ENCODE results near the gene POLR3H. TPM values are rescaled to one million over a fixed set of nuclear protein-coding genes. Genes with fewer than 3 reads are reported as not detected.
A peak's percentile ranks its signal among the peaks of the same experiment; 100 is the strongest.

The POLR3H gene
- total and polyA plus RNA-seq, 10 of the 15 experiments (the other 5 are each of a cell fraction or from before 2014, with no cell fraction given): 3.5 to 62.7 (median 24.6) TPM

DNA sequence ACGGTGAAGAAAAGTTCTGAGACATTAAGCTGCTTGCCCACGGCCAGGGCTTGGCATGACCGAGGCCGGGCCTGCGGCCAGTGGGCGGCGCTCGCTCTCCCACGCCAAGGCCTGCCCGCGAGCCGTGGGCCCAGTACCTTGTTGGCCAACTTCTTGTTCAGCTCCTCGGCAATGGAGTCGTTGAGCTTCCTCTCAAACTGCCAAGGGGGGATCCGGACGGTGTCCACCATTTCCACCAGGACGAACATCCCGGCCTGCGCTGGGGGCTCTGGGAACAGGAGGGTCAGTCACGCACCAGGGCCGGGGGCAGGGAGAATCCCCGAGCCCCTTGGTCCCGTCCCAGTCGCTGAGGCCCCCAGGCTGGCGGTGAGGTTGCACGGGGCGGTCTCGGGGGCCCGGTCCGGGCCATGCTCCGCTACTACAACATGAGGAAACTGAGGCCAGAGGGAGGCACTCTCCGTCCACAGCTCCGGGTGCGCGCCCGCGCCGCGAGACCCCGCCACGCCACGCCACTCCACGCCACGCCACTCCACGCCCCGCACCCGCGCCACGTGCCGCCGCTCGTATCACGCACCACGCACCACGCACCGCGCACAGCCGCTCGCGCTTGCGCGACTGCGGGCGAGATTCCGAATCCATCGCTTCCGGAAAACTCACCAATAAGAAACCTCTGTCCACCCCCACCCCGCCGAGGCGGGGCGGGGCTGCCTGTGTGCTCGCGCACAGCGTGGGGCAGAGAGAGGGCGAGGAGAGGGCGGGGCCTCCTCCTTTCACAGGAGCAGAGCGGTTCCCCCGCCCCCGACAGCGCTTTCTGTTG, at the start of gene POLR3H (continued):
- TF ChIP-seq, protein P1, sequence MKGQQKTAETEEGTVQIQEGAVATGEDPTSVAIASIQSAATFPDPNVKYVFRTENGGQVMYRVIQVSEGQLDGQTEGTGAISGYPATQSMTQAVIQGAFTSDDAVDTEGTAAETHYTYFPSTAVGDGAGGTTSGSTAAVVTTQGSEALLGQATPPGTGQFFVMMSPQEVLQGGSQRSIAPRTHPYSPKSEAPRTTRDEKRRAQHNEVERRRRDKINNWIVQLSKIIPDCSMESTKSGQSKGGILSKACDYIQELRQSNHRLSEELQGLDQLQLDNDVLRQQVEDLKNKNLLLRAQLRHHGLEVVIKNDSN (IDR thresholded peaks at IDR 0.05; ENCODE audit: borderline replicate concordance, extremely low read length, insufficient read depth, low read depth, low read length): peak; percentile 77
- TF ChIP-seq, protein P2, sequence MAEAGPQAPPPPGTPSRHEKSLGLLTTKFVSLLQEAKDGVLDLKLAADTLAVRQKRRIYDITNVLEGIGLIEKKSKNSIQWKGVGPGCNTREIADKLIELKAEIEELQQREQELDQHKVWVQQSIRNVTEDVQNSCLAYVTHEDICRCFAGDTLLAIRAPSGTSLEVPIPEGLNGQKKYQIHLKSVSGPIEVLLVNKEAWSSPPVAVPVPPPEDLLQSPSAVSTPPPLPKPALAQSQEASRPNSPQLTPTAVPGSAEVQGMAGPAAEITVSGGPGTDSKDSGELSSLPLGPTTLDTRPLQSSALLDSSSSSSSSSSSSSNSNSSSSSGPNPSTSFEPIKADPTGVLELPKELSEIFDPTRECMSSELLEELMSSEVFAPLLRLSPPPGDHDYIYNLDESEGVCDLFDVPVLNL (IDR thresholded peaks at IDR 0.05; ENCODE audit: low read depth, low read length): no peak
- TF ChIP-seq PAX5 (IDR thresholded peaks at IDR 0.05; ENCODE audit: borderline replicate concordance, low read depth, low read length) (no peak), FOS (IDR thresholded peaks at IDR 0.05; ENCODE audit: borderline replicate concordance, extremely low read depth, insufficient read length) (no peak), MYC (IDR thresholded peaks at IDR 0.05; ENCODE audit: insufficient read depth, insufficient read length, insufficient replicate concordance, low read length, severe bottlenecking) (peak; percentile 82), ZBED1 (IDR thresholded peaks at IDR 0.05; ENCODE audit: borderline replicate concordance) (no peak), SIN3A (IDR thresholded peaks at IDR 0.05; ENCODE audit: low read depth, low read length) (peak; percentile 65; the same call in 1 of the 2 replicates), ETV6 (conservative IDR thresholded peaks at IDR 0.05 in 1 of 2, IDR thresholded peaks at IDR 0.05 in 1 of 2; ENCODE audit: borderline replicate concordance in 1 of 2, low read depth in 1 of 2) (no peak), TBL1XR1 (IDR thresholded peaks at IDR 0.05; ENCODE audit: low read depth, low read length) (0 out of 2 replicates have a peak, but pooled peaks have one; percentile 9), GATAD2B (conservative IDR thresholded peaks at IDR 0.05; ENCODE audit: low read depth) (peak; percentile 100), TCF7 (IDR thresholded peaks at IDR 0.05; ENCODE audit: borderline replicate concordance) (no peak), STAT3 (IDR thresholded peaks at IDR 0.05; ENCODE audit: low read depth, low read length) (no peak), SMC3 (IDR thresholded peaks at IDR 0.05; ENCODE audit: borderline replicate concordance, low read length) (peak; percentile 31; the same call in 1 of the 2 replicates), CEBPB (IDR thresholded peaks at IDR 0.05; ENCODE audit: borderline replicate concordance in 1 of 2, low read depth in 2 of 2, low read length in 2 of 2) (no peak), ZSCAN29 (IDR thresholded peaks at IDR 0.05) (no peak), IKZF2 (IDR thresholded peaks at IDR 0.05) (0 out of 4 replicates have a peak, but pooled peaks of 1 of the 2 experiments have one; percentile 12), SPI1 (IDR thresholded peaks at IDR 0.05; ENCODE audit: borderline replicate concordance, insufficient read depth, low read depth, low read length) (no peak), HCFC1 (IDR thresholded peaks at IDR 0.05; ENCODE audit: low read length) (peak; percentile 20; the same call in 1 of the 2 replicates)
- TF ChIP-seq, protein P3, sequence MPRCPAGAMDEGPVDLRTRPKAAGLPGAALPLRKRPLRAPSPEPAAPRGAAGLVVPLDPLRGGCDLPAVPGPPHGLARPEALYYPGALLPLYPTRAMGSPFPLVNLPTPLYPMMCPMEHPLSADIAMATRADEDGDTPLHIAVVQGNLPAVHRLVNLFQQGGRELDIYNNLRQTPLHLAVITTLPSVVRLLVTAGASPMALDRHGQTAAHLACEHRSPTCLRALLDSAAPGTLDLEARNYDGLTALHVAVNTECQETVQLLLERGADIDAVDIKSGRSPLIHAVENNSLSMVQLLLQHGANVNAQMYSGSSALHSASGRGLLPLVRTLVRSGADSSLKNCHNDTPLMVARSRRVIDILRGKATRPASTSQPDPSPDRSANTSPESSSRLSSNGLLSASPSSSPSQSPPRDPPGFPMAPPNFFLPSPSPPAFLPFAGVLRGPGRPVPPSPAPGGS (IDR thresholded peaks at IDR 0.05; ENCODE audit: borderline replicate concordance, insufficient read depth, low read depth, low read length, poor library complexity, severe bottlenecking): no peak
- TF ChIP-seq, protein P4, sequence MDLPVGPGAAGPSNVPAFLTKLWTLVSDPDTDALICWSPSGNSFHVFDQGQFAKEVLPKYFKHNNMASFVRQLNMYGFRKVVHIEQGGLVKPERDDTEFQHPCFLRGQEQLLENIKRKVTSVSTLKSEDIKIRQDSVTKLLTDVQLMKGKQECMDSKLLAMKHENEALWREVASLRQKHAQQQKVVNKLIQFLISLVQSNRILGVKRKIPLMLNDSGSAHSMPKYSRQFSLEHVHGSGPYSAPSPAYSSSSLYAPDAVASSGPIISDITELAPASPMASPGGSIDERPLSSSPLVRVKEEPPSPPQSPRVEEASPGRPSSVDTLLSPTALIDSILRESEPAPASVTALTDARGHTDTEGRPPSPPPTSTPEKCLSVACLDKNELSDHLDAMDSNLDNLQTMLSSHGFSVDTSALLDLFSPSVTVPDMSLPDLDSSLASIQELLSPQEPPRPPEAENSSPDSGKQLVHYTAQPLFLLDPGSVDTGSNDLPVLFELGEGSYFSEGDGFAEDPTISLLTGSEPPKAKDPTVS (IDR thresholded peaks at IDR 0.05; ENCODE audit: low read depth, low read length): no peak
- TF ChIP-seq, protein P5, sequence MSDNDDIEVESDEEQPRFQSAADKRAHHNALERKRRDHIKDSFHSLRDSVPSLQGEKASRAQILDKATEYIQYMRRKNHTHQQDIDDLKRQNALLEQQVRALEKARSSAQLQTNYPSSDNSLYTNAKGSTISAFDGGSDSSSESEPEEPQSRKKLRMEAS (IDR thresholded peaks at IDR 0.05; ENCODE audit: low read depth, low read length): peak; percentile 77; the same call in 1 of the 2 replicates
- TF ChIP-seq, protein P6, sequence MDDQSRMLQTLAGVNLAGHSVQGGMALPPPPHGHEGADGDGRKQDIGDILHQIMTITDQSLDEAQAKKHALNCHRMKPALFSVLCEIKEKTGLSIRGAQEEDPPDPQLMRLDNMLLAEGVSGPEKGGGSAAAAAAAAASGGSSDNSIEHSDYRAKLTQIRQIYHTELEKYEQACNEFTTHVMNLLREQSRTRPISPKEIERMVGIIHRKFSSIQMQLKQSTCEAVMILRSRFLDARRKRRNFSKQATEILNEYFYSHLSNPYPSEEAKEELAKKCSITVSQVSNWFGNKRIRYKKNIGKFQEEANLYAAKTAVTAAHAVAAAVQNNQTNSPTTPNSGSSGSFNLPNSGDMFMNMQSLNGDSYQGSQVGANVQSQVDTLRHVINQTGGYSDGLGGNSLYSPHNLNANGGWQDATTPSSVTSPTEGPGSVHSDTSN (IDR thresholded peaks at IDR 0.05; ENCODE audit: insufficient replicate concordance, low read depth, low read length): no peak

Measured in GM12878 (cell line).